Esophagus muscularis mucosa (tissue), 4 donors: ENCODE measurements around the gene ARHGEF37.

Experiments
- CTCF ChIP-seq, 3 experiments: fragments of 200-600 bp in 2 of 3; fragments of 450-650 bp in 1 of 3; sonication (generic) in 2 of 3; IDR thresholded peaks; one replicate each; pipeline ENCODE4 v1.5.1; 2017 to 2019; ENCODE audit warnings: antibody characterized with exemption in 3 of 3, mild to moderate bottlenecking in 2 of 3, moderate library complexity in 1 of 3
- EP300 ChIP-seq: sonication (generic); formaldehyde crosslinking; IDR thresholded peaks from one replicate; pipeline ENCODE4 v1.6.1; 2017; ENCODE audit warnings: antibody characterized with exemption
- POLR2A ChIP-seq: fragments of 450-650 bp; IDR thresholded peaks from one replicate; pipeline ENCODE4 v1.6.1; 2017; ENCODE audit warnings: antibody characterized with exemption, moderate library complexity, mild to moderate bottlenecking, low read depth

- TF ChIP-seq POLR2A, result no peak
- TF ChIP-seq CTCF (IDR thresholded peaks at IDR 0.05), result no peak
- no peak for TF ChIP-seq EP300
These were observed 94.4 kb downstream of the ARHGEF37 start for GRCh38 chr5:149675610-149676201.
